IPS-20b (cell line): ENCODE results near the gene ITIH1.

Experiments
- H3K27ac ChIP-seq: one replicate; pipeline ENCODE4 v1.5.1; 2013; ENCODE audit warnings: low read length
- H3K27me3 ChIP-seq: 2 replicates; pipeline ENCODE4 v1.6.1; 2013; ENCODE audit warnings: mild to moderate bottlenecking, low read length, inconsistent platforms; ENCODE audit not compliant: insufficient read depth
- H3K36me3 ChIP-seq: 2 replicates; pipeline ENCODE4 v1.6.1; 2013; ENCODE audit warnings: low read depth, mild to moderate bottlenecking, inconsistent platforms, low read length, moderate library complexity; ENCODE audit not compliant: insufficient read depth
- H3K4me1 ChIP-seq: 2 replicates; pipeline ENCODE4 v1.6.1; 2013; ENCODE audit warnings: mild to moderate bottlenecking, control low read depth, inconsistent platforms, low read length, moderate library complexity; ENCODE audit not compliant: insufficient read depth
- H3K4me3 ChIP-seq: 2 replicates; pipeline ENCODE4 v1.5.1; 2013; ENCODE audit warnings: mild to moderate bottlenecking, low read length, inconsistent platforms
- H3K9ac ChIP-seq: 2 replicates; pipeline ENCODE4 v1.6.1; 2013; ENCODE audit warnings: low read depth, mild to moderate bottlenecking, inconsistent platforms, low read length, moderate library complexity
- H3K9me3 ChIP-seq: 2 replicates; pipeline ENCODE4 v1.6.1; 2013; ENCODE audit warnings: mild to moderate bottlenecking, low read depth, low read length, inconsistent platforms; ENCODE audit not compliant: insufficient read depth

Gene ITIH1

GRCh38 chr3:52786330-52787215 is 9.2 kb downstream of the ITIH1 start:
- H3K27ac ChIP-seq: no peak overlapping the region
- no peaks in the 10 kb centered on the region for H3K36me3 ChIP-seq
- peaks cover 6% of the 10 kb centered on the region; the same call in 1 of the 2 replicates for H3K4me1 ChIP-seq
- no peaks in the 10 kb centered on the region for H3K9me3 ChIP-seq
- no peak overlapping the region for H3K4me3 ChIP-seq
- H3K27me3 ChIP-seq: no peaks in the 10 kb centered on the region
- H3K9ac ChIP-seq: no peak overlapping the region

- Histone ChIP-seq H3K9me3 (no peaks in the 10 kb centered on the region), H3K9ac (no peak overlapping the region), H3K4me3 (no peak overlapping the region), H3K27ac (no peak overlapping the region), H3K27me3 (no peaks in the 10 kb centered on the region), H3K36me3 (no peaks in the 10 kb centered on the region), H3K4me1 (peaks cover 1% of the 10 kb centered on the region; the same call in 1 of the 2 replicates)
Measured at GRCh38 chr3:52787246-52787645, 9.8 kb downstream of the ITIH1 start.

GRCh38 chr3:52787672-52788625 is 10.6 kb downstream of the ITIH1 start:
- Histone ChIP-seq H3K9me3 (no peaks in the 10 kb centered on the region), H3K36me3 (no peaks in the 10 kb centered on the region), H3K9ac (no peak overlapping the region), H3K27ac (no peak overlapping the region), H3K27me3 (no peaks in the 10 kb centered on the region), H3K4me3 (no peak overlapping the region), H3K4me1 (no peaks in the 10 kb centered on the region)

DNA sequence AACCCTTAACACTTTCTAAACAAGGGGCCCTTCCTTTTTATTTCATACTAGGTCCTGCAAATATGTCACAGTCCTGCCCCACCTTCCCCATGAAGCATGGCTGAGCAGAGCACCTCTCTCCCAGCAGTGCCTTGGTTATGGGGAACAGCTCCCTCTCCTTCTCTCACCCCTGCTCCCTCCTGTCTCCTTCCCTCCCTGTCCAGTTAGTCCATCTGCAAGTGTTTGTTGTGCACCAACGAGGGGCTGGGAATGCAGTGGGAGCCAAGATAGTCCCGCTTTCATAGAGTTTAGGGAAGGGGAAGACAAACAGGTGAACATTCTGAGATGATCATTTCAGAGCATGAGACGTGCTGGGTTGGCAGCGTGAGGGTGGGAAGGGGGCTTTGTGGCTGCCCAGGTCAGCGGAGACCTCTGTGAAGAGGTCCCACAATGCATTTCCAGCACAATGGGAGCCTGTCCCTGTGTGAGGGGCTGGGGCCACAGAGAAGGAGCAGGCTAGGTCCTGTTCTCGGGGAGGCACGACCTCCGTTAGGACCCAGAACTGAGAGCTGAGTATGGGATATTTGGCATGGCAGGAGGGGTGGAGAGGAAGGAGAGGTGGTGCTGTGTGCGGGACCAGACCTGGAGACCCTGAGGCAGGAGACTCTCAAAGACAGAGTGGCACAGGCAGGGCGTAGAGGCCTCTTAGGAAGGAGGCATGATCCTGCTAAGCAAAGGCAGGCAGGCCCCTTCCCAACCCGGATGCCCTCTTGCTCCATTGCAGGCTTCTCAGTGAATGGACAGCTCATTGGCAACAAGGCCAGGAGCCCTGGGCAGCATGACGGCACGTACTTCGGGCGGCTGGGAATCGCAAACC is 11.7 kb downstream of the ITIH1 start:
- no peak overlapping the region for H3K9ac ChIP-seq

DNA sequence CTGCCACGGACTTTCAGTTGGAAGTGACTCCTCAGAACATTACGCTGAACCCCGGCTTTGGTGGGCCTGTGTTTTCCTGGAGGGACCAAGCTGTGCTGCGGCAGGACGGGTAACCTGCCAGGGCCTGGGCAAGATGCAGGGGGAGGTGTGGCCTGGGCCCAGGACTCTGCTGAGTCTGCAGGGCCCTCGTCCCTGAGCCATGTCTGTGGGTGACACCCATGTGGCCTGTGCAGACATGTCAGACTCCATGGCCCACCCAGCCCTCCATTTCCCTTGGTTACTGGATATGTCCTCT is 12.3 kb downstream of the ITIH1 start:
- Histone ChIP-seq H3K4me3 (no peak overlapping the region), H3K4me1 (no peaks in the 10 kb centered on the region), H3K9me3 (no peaks in the 10 kb centered on the region), H3K27me3 (no peaks in the 10 kb centered on the region), H3K27ac (no peak overlapping the region), H3K36me3 (no peaks in the 10 kb centered on the region), H3K9ac (no peak overlapping the region)

More for the DNA sequence above, 11.7 kb downstream of the ITIH1 start:
- Histone ChIP-seq H3K4me3 (no peak overlapping the region), H3K27ac (no peak overlapping the region), H3K9me3 (no peaks in the 10 kb centered on the region), H3K4me1 (no peaks in the 10 kb centered on the region), H3K27me3 (no peaks in the 10 kb centered on the region), H3K36me3 (no peaks in the 10 kb centered on the region)

- Histone ChIP-seq H3K27ac (no peak overlapping the region), H3K4me1 (no peaks in the 10 kb centered on the region)
Measured at GRCh38 chr3:52790337-52790736, 12.9 kb downstream of the ITIH1 start.

DNA sequence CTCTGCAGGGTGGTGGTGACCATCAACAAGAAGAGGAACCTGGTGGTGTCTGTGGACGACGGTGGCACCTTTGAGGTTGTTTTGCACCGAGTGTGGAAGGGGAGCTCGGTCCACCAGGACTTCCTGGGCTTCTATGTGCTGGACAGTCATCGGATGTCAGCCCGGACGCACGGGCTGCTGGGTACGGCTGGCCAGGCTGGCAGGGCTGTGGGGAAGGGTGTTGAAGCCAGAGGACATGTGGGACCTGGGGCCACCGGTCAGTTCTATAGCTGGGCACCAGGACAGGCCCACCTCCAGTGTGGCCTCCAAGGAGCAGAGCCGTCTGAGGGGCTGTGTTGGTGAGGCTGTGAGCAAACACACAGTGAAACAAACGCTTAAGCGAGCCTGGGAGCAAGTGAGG is 13.3 kb downstream of the ITIH1 start:
- H3K27me3 ChIP-seq: no peaks in the 10 kb centered on the region
- H3K9ac ChIP-seq: no peak overlapping the region
- H3K27ac ChIP-seq: no peak overlapping the region
- no peak overlapping the region for H3K4me3 ChIP-seq
- H3K36me3 ChIP-seq: no peaks in the 10 kb centered on the region
- H3K9me3 ChIP-seq: no peaks in the 10 kb centered on the region
- no peaks in the 10 kb centered on the region for H3K4me1 ChIP-seq

More at GRCh38 chr3:52790337-52790736, 12.9 kb downstream of the ITIH1 start:
- Histone ChIP-seq H3K36me3 (no peaks in the 10 kb centered on the region), H3K9ac (no peak overlapping the region), H3K4me3 (no peak overlapping the region), H3K27me3 (no peaks in the 10 kb centered on the region), H3K9me3 (no peaks in the 10 kb centered on the region)

- Histone ChIP-seq H3K4me1 (no peaks in the 10 kb centered on the region), H3K9ac (no peak overlapping the region), H3K36me3 (no peaks in the 10 kb centered on the region), H3K4me3 (no peak overlapping the region), H3K27me3 (no peaks in the 10 kb centered on the region), H3K27ac (no peak overlapping the region), H3K9me3 (no peaks in the 10 kb centered on the region)
Measured at GRCh38 chr3:52791366-52791765, 14.0 kb downstream of the ITIH1 start.

GRCh38 chr3:52791928-52792327 is 14.5 kb downstream of the ITIH1 start:
- no peak overlapping the region for H3K27ac ChIP-seq
- no peak overlapping the region for H3K4me3 ChIP-seq
- no peak overlapping the region for H3K9ac ChIP-seq
- no peaks in the 10 kb centered on the region for H3K4me1 ChIP-seq
- no peaks in the 10 kb centered on the region for H3K27me3 ChIP-seq
- H3K36me3 ChIP-seq: no peaks in the 10 kb centered on the region
- H3K9me3 ChIP-seq: no peaks in the 10 kb centered on the region

DNA sequence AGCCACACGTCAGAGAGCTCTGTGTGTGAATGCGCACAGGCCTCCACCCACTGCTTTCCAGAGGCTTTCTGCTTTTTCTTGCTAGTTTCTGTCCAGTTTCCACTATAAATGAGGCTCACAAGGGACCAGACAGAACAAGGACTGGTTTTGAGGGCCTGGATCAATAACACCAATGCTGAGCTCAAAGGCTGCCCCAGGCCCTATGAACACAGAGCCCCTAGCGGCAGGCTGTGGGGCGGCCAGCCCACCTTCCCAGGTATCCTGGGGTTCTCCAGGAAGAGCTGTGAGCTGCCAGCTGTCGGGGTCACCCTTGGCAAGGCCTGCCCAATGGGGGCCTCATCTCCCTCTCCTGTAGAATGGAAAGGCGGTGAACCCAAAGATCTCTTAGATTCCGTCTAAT is 15.0 kb downstream of the ITIH1 start:
- no peaks in the 10 kb centered on the region for H3K36me3 ChIP-seq
- H3K27me3 ChIP-seq: no peaks in the 10 kb centered on the region
- no peak overlapping the region for H3K9ac ChIP-seq
- no peaks in the 10 kb centered on the region for H3K4me1 ChIP-seq
- no peak overlapping the region for H3K4me3 ChIP-seq
- no peaks in the 10 kb centered on the region for H3K9me3 ChIP-seq
- no peak overlapping the region for H3K27ac ChIP-seq

DNA sequence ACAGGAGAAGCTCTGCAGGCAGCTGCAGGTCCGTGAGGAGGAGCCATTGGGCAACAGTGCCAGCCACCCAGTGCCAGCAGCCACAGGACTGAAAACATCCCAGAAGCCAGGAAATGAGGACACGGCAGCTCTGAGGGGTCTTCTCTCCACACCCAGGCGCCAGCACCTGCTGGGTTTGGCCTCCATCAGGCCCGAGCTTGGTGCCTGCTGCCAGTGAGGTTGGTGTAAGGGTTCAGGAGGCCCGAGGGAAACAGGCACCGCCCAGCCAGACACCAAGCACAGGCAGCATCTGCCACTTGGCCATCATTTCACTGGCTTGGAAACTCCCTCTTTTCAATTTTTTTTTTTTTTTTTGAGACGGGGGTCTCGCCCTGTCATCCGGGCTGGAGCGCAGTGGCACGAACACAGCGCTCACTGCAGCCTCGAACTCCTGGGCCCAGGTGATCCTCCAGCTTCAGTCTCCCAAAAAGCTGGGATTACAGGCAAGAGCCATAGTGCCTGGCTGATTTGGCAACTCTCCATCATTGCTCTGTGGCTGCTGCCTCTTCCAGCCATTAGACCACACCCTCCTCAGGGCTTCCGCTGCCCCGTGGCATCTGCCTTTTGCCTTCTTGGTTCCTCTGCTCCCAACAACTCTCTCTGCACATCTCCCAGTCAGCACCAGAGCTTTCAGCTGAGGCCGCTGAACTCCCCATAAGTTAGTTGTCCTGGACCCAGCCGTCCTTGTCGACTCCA is 15.7 kb downstream of the ITIH1 start:
- Histone ChIP-seq H3K27me3 (no peaks in the 10 kb centered on the region), H3K36me3 (no peaks in the 10 kb centered on the region), H3K27ac (no peak overlapping the region), H3K9me3 (no peaks in the 10 kb centered on the region), H3K9ac (no peak overlapping the region), H3K4me3 (no peak overlapping the region), H3K4me1 (no peaks in the 10 kb centered on the region)
